ENCODE data around the gene CCDC51. TPM values are rescaled to one million over a fixed set of nuclear protein-coding genes. Genes with fewer than 3 reads are reported as not detected.

CCDC51 gene
- total and polyA plus RNA-seq, 9 of the 15 experiments (the other 6 are each of a cell fraction or from before 2014, with no cell fraction given) = 6.5 to 18.6 (median 15.7) TPM

- FAIRE-seq (no peak), DNase-seq (ENCODE audit: extremely low read depth in 1 of 4, low spot score in 3 of 4) (peak in 3 of 4 experiments; percentile 42 to 54 (median 42)), ATAC-seq (peak; percentile 73)
- in situ Hi-C loops (cut with MboI) (no loop called here), intact Hi-C loops (cut with micrococcal nuclease) (loop anchor here (2.0 kb wide), 1 partner anchor 34 kb away; no protein-coding TSS in a partner anchor)
- Histone ChIP-seq H3K27ac (ENCODE audit: extremely low read depth, low read depth, low read length) (peak overlapping the region; percentile 99), H3K27me3 (ENCODE audit: control insufficient read depth in 2 of 2, insufficient read depth in 2 of 2, low read length in 2 of 2) (no peaks in the 10 kb centered on the region), H3K4me3 (peak overlapping the region; percentile 46), H3K79me2 (ENCODE audit: control insufficient read depth, insufficient read depth, low read length) (peaks cover 24% of the 10 kb centered on the region), H4K20me1 (replicated peaks; ENCODE audit: control insufficient read depth, insufficient read depth, low read length) (no peaks in the 10 kb centered on the region), H3K36me3 (ENCODE audit: control insufficient read depth, insufficient read depth, low read length) (peaks cover 19% of the 10 kb centered on the region; the same call in 1 of the 3 replicates), H3K4me1 (replicated peaks in 1 of 2; ENCODE audit: control insufficient read depth in 2 of 2, insufficient read depth in 2 of 2, low read length in 2 of 2) (peaks cover 5 to 39% of the 10 kb centered on the region in 2 experiments; a peak in 4 of 5 replicates), H3K4me2 (ENCODE audit: insufficient read depth, low read length) (peak overlapping the region; percentile 94), H3K9me1 (ENCODE audit: control insufficient read depth, insufficient read depth, low read length) (no peaks in the 10 kb centered on the region), H2AFZ (ENCODE audit: low read depth, low read length) (peak overlapping the region; percentile 99), H3K9ac (ENCODE audit: insufficient read depth in 1 of 2, low read depth in 2 of 2, low read length in 2 of 2) (peak overlapping the region; percentile 90 to 94), H3K9me3 (replicated peaks; ENCODE audit: control insufficient read depth, insufficient read depth, low read depth, low read length) (no peaks in the 10 kb centered on the region)
- WGBS (ENCODE audit: insufficient coverage, low coverage, missing lambda C conversion rate) = 0% methylated on average over 3 of the region's 5 CpGs
- POLR2A ChIA-PET = interaction anchor here (0.6 to 2.5 kb wide), 10 partner anchors 11 to 163 kb away, joined by 3 to 7 read pairs (median 4); partner anchors contain the start of genes ATRIP, CCDC51, SHISA5 and SLC26A6
- CTCF ChIA-PET (ENCODE audit: low intra/inter-chr PET ratio) = no interaction called here
- TSS peak; percentile 83 for BruUV-seq (replicated peaks)
- peak; percentile 11 to 56; a peak in 1 of 4 replicates for TF ChIP-seq UBTF (IDR thresholded peaks at IDR 0.05; ENCODE audit: borderline replicate concordance in 1 of 2, low read depth in 2 of 2, low read length in 2 of 2)
- no peak for TF ChIP-seq BDP1 (IDR thresholded peaks at IDR 0.05; ENCODE audit: insufficient read depth, insufficient read length)
- TF ChIP-seq SMARCB1 (IDR thresholded peaks at IDR 0.05; ENCODE audit: insufficient read length, low read depth) = no peak
- TF ChIP-seq PHF20 (IDR thresholded peaks at IDR 0.05; ENCODE audit: partially characterized antibody) = peak; percentile 26
- no peak for TF ChIP-seq JUN (IDR thresholded peaks at IDR 0.05; ENCODE audit: borderline replicate concordance, low read depth, low read length)
- TF ChIP-seq JUN (CRISPR knock-in tag; IDR thresholded peaks at IDR 0.05; ENCODE audit: borderline replicate concordance) = 0 out of 2 replicates have a peak, but pooled peaks have one; percentile 7
- no peak for TF ChIP-seq ZNF655 (CRISPR knock-in tag; IDR thresholded peaks at IDR 0.05)
- TF ChIP-seq ZNF124 (CRISPR knock-in tag; IDR thresholded peaks at IDR 0.05) = no peak
- no peak for TF ChIP-seq MYNN (IDR thresholded peaks at IDR 0.05)
- no peak for TF ChIP-seq MYNN (CRISPR knock-in tag; IDR thresholded peaks at IDR 0.05)
- TF ChIP-seq CBX3 (IDR thresholded peaks at IDR 0.05; ENCODE audit: borderline replicate concordance in 1 of 2, low read length in 2 of 2) = peak in 1 of 2 experiments; percentile 11; a peak in 1 of 3 replicates
- no peak for TF ChIP-seq ZNF408 (CRISPR knock-in tag; IDR thresholded peaks at IDR 0.05; ENCODE audit: low read depth)
- no peak for TF ChIP-seq MTA3 (IDR thresholded peaks at IDR 0.05; ENCODE audit: borderline replicate concordance)
- TF ChIP-seq SRSF9 (IDR thresholded peaks at IDR 0.05; ENCODE audit: borderline replicate concordance, low read depth, low read length) = no peak
- TF ChIP-seq XRCC5 (IDR thresholded peaks at IDR 0.05; ENCODE audit: low read depth, low read length) = no peak
- TF ChIP-seq ZNF324 (CRISPR knock-in tag; IDR thresholded peaks at IDR 0.05) = no peak
- TF ChIP-seq ZNF280A (IDR thresholded peaks at IDR 0.05; ENCODE audit: low read depth, partially characterized antibody) = no peak
Observed at GRCh38 chr3:48472673-48472922, 32.7 kb upstream of the CCDC51 start.

All from K562 (cell line).